Endometrium (tissue), 2 donors: ENCODE data around the gene PTPRK.

Experiments used
- FAIRE-seq: peaks from 2 replicates; lab custom pipeline; 2012; peaks lifted over from hg19 to GRCh38; lab: Jason Lieb, UNC
- donor health status: control.
- donor health status: control.

The PTPRK gene

DNA sequence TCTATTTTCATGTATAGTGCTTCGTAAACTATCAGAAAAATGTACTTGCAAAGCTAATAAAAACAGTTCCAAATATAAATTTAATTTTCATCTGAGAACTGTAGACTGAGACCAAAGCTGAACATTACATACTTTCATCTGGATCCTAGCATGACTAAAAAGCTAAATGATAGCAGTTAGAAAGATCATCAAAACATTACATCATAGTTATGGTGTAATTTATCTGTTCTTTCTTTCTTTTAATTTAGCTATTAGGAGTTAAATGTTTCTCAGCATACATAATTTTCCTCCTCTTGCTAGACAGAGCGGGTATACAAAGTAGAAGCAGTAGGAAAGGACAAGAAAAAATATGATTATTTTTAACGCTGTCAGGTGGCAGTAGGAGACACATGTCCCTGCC is 455.3 kb downstream of the PTPRK start:
- FAIRE-seq, result no peak

DNA sequence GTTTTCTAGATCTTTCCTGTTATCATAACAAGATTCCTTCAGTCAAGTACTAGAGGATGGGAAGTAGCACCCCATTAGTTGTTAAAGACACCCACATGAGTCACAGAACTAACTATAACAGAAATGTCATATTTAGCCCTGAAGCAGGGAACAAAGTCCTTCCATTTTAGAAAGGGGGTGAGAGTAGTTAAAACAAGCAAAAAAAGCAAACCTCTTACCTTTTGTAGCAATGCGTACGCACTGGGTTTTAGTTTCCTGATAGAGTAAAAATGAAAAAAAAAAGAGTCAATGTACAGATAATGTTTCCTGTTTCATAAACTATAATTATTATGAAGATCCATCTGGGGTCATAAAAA is 455.9 kb downstream of the PTPRK start:
- FAIRE-seq, result no peak

DNA sequence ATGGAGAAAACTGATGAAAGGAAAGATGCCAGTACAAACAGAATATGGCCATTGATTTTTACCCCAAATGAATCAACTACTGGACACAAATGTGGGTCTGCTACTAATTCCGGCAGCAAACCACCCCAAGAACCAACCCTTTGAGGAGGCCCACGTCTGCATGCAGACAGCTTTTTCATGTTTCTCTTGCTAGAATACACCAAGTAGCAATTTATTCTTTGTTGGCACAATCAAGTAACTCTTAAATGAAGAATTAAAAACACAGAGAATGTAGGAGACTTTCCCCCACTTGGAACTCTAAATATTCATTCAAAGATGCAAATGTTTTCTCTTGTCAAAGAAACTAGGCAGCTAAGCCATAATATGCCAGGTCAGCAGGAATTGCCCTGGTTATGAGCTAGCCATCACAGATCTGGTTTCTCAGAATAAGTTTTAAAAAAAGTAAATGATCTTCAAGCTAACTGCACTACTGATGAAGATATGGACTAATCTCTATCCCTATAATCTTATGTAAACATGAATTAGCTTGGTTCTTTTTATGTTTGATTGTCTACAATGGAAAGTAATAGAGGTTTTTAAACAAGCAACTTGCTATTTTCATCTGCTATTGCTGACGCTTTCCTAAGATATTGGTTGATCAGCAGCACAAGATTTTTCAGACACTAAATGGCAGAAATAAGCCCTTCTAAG is 456.4 kb downstream of the PTPRK start:
- no peak for FAIRE-seq

DNA sequence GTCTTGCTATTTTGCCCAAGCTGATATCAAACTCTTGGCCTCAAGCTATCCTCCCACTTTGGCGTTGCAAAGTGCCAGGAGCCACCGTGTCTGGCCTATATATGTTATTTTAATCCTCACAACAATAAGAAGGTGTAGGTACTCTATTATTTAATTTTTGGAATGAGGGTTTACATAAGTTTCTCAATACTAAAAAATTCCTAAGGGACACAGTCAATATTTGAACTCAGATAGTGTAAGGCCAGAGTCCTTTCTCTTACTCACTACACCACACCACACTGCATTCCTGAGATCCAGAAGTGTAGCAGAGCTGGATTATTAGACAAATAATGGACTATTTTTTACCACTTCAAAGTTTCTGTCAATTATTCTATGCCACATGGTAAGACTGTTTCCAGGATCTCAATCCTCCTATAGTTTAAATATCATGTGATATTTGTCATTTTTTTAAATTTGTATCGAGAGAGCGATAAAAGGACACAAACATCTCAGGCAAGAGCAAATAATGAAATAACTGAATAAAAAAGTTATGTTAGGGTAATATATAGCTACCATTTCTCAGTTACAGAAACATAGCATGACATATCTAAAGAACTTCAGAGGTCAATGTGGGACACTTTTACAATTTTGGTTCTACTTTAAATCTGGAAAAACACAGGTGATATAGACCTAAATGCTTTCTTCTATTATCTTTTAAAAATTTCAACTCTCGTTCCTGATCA is 457.4 kb downstream of the PTPRK start:
- no peak for FAIRE-seq

DNA sequence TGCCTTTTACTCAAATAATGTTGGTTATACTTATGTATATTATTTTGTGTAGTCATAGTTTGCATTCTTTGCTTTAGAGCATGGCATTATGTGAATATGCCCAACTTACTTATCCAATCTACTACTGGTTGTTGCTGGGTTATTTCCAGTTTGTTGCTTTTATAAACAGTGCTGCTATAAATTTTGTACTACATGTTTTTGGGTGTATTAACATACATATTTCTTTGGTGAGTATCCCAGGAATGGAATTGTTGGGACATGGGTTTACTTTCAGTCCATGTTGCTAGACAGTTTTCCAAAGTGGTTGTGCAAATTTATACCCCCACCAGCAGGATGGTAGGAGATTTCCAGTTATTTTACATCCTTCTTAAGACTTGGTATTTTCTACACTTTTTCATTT is 462.5 kb downstream of the PTPRK start:
- FAIRE-seq, result no peak

DNA sequence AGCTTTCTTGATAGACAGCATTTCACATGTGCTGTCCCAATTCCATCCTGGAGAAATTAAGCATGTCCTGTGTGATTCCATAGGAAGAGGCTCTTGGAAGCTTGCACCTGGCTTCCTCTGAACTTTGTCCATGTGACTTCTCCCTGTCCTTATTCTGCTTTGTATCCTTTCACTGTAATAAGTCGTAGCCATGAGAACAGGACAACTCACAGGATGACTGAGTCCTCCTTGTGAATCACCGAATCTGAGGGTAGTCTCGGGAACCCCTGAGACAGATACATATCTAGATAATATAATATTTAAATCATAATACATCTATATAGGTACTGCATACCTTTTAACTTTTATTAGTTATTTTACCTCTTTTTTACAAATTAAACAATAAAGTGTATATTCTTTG is 462.9 kb downstream of the PTPRK start:
- no peak for FAIRE-seq

DNA sequence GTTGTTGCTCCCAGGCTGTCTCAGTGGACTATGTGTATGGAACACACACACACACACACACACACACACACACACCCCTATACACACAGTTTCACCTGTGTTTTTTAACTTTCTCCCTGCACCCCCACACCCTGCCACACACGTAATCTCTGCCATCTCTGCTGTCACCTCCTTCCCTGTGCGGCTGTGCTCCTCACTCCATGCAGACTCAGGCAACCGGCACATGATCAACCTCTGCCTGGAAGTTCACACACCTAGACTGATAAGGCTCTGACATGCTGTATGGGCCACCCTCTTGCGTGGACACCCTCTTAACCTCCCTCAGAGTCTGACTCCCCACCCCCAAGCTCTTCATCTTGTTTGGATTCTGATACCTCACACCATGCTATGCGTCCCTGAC is 467.3 kb downstream of the PTPRK start:
- FAIRE-seq, result no peak

DNA sequence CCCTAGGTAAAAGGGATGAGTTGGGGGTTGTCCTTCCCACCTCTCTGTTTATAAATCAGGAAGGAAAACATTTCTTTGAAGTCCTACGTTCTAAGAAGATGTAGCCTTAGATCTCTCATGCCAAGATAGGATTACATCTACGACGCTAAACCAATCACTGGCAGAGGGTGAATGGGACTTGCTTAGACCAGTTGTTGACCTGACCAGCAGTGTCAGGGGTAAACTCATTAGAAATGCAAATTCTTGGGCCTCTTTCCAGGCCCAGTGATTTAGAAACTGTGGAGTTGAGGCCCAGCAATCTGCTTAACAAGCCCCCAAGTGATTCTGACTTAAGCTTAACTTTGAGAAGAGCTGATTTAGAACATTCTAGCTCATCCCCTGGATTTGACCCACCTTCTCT is 472.4 kb downstream of the PTPRK start:
- no peak for FAIRE-seq

DNA sequence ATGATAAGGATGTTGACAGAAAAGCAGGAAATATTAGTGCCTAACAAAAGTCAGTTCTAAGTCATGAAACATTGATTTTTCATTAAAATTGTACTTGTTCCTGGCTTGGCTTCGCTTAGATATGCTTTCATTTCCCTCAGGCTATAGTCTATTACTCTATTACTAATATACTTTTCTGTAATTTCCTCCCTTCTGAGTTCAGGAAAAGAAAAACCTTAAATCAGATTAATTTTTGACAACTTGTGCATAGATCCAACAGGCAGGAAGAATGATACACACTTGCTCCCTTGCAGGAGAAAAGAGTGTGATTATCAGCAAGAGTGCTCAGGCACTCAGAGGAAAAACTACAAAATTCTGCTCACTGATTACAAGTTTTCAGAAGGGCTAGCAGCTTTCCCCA is 474.4 kb downstream of the PTPRK start:
- FAIRE-seq, result no peak

DNA sequence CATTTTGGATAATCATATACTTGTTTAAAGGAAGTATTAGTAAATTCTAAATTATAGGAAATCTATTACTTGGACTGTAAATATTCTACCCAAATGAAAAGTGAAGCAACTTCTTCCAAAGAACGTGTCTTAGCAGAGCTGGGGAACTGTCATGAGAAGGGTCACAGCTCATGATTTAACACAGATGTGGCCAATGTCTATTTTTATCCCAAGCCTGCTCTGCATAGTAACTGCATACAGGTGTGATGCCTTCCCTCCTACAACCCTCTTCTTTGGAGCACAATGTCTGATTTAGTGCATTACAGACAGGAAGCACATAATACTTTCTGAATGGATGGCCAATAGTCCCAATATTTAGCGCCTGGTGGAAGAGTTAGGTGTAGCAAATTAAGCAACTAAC is 480.9 kb downstream of the PTPRK start:
- FAIRE-seq, result no peak

DNA sequence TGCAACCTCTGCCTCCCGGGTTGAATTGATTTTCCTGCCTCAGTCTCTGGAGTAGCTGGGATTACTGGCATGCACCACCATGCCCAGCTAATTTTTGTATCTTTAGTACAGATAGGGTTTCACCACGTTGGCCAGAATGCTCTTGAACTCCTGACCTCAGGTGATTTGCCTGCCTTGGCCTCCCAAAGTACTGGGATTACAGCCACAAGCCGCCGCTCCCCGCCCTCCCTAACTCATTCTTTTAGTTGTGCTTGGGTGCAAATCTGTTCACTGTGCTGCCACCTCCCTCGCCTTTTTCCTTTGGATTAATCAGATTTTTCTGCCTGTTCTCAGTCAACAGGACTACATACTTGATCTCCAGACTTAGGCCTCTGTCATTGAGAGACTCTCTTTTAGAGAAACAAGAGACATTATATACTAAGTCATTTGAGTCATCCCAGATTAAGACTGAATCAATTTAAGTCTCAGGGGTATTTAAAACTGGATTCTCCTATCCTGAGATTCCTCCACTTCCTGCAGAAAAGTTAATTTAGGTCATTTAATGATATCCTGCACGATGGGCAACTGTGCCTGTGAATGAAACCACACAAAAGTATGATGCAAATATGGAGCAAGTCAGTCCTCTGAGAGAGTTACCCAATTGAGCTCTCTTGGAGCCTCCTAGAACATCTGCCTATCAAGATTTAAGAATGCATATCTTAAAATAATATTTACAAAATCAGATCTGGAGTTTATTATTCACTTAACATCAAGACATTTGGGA is 483.4 kb downstream of the PTPRK start:
- FAIRE-seq, result no peak

DNA sequence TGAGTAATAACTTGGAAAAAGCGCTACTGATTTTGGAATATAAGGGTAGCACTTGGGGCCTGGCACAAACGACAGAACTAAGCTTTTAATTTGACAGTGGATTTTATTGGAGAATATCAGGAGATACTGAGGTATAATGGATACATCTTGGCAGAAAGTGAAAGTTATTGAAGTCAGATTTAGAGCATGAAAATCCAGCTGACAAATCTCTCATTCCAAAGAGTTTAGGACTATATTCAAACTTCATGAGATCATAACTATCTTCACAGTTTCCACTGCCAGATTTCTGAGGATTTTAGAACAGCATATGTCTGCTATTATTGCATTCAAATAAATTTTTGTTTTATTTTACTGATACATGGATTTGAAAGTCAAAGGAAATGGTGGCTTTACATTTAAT is 487.2 kb downstream of the PTPRK start:
- FAIRE-seq, result no peak

DNA sequence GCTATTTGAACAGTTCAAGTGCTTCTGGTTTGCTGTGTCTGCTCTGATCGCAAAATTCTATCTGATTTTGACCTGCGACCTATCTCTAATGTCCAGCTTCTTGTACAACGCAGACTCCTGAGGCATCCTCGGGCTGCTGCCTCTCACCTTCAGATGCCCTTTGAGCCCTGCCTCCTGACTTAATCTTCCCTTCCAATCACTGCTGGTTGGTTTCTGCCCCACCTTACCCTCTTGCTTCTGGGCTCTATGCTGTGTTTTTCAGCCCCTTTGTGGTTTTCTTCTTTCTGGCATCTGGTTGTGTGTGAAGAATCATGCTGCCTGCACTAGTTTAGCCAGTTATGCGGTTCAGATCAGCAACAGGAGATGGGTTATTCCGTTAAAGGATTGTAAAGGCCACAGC is 488.4 kb downstream of the PTPRK start:
- no peak for FAIRE-seq

DNA sequence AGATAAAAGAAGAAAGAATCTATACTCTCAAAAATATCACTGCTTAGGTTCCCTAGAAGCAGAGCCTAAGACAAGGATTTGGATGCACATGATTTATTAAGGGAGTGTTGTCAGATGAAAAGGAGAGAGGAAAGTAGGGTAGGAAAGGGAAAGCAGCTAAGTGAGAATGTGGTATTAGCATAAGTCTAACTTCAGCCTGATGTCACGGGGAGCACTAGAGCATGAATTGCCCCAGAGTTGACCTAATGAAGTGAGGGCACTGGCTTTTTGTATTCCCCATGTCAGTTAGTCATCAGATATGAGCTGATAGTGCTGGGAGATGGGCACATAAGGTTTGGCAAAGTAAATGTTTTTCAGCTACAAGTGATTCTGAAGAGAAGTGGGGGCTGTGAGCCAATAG is 490.6 kb downstream of the PTPRK start:
- no peak for FAIRE-seq

DNA sequence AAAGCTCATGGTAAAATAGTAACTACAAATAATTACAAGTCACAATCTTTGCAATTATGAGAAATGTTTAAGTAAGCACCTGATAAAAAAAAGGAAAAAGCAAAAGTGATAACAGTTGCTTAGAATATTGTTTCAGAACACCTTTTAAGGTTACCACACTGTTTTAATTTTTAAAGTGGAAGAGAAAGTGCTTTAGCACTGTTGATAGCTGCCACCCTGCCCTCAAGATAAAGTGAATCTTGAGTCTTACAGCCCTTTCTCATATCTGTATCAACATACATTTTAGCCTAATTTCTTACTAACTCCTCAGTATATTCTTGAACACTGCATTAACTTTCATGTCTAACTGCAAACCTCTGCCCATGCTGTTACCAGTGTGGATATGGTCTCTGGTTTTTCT is 492.2 kb downstream of the PTPRK start:
- FAIRE-seq, result no peak

DNA sequence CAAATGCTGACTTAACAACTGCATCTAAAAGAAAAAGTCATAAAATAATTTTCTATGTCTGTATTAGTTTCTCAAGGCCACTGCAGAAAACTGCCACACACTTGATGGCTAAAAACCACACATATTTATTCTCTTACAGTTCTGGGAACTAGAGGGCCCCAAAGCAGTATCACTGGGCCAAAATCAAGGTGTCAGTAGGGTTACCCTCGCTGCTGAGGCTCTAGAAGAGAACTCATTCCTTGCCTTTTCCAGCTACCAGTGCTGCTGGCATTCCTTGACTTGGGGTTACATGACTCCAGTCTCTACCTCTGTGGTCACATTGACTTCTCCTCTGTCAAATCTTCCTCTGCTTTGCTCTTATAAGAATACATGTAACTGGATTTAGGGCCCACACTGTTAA is 494.9 kb downstream of the PTPRK start:
- FAIRE-seq, result no peak

DNA sequence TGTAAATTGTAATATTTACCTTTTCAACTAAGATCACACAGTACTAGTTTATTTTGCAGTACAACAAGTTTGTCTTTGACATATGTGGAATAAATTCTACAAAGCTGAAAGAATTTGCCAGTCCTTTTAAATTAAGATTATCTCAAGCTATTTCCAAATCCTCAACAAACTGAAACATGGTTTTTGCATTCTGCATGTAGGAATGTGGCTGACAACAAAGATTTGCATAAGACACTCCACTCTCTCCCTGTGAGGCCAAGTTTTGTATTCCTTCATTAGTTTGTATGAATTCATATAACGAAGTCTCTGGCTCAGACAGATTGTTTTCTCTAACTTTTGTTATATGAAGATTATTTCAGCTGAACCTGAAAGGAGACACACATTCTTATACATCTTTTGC is 495.4 kb downstream of the PTPRK start:
- FAIRE-seq, result no peak

DNA sequence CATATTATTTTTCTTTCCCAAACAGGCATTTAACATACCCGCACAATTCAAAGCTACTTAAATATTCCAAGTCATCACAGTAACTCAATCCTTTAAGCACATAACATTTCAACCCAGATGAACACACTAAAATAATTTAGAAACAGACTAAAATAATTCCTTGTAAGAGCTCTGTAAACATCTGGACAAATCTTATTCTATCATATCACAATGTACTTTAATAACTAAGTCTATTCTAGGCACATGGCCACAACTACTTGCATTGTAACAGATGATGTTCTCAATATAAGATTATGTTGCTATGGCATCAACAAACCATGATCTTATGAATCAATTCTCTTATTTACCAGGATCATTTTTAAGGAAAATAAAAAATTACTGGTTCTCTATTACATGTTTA is 496.4 kb downstream of the PTPRK start:
- FAIRE-seq, result no peak

DNA sequence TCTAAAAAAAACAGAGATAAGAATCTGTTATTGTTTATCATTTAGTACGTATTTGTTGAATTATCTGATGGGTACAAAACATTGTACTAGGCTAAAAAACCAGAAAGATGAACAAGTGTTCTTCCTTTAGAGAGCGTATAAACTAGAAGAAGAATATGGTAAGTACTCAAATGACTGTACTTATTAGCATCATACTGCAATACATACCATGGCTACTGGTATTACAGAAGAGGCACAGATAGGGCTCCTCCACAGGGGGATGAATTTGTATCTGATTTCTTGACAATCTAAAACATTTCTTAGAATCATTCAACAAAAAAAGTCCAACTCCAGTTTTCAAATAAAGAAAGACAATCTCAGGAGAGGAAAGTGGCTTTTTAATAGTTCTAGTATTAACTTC is 501.6 kb downstream of the PTPRK start:
- FAIRE-seq, result no peak

DNA sequence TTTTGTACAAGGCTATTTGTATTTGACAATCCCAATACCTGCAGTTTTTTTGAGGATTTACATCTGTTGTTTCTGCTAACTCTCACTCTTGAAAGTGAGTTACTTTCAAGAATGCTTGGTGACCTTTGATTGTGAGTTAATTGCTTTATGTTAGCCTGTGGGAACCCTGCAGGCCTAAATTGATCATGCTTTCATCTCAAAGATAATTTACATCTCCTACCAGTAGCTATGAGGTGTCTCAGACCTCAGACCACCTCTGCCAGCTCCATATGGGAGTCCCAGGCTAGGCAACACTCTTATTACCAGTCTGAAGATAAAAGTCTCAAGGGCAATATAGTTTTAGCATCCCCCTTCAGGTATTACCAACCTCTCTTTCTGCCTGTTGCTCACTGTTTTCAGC is 503.1 kb downstream of the PTPRK start:
- FAIRE-seq, result no peak

DNA sequence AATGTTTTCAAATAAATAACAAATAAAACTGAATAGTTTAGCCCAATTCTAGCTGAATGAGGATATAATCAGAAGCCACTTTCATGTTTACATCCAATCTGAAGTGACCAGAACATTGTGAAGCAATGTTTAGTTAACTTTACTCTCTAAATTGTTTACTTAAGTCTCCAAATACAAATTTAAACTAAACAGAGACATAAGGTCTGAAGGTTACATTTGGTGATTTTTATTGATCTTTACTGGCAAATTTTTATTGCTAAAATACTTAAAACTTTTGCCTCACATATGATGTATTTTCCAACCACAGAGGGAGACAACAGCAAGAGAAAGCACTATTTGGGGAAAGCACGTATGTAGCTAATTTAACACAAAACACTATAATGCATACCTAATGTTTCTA is 512.7 kb downstream of the PTPRK start:
- no peak for FAIRE-seq

DNA sequence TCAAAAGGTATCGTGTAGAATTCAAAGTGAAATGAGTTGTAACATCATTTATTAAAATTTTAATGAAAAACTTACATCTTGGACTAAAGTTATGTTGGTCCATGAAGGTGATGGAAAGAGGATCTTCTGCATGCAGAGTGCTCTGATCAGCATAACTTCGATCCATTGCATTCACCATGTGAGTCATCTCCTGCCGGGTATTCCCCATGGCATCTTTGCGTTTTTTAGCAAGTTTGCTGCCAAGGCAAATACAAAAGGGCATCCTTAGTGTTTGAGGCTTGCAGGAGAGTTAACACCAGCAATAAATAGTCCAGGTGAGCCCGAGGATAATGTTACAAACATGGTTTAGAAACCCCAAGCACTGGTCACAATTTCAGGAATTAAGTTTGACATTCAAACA is 515.4 kb downstream of the PTPRK start:
- FAIRE-seq, result no peak

DNA sequence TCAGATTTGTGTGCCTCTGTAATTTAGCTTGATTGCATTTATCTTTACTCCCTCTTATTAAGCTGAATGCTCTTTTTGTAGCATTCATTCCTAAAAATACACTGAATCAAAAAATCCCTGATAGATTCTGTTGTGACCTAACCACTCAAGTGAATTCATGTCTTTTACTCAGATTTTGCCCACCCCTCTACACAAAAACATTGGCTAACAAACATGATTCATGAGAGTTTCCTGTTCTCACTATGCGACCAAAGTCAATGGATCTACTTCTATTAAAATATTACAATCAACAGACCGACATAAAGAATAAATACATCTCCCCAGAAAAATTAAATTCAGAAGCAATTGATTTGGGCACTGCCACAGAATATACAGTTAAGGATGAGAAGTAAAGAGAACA is 520.0 kb downstream of the PTPRK start:
- FAIRE-seq, result no peak

DNA sequence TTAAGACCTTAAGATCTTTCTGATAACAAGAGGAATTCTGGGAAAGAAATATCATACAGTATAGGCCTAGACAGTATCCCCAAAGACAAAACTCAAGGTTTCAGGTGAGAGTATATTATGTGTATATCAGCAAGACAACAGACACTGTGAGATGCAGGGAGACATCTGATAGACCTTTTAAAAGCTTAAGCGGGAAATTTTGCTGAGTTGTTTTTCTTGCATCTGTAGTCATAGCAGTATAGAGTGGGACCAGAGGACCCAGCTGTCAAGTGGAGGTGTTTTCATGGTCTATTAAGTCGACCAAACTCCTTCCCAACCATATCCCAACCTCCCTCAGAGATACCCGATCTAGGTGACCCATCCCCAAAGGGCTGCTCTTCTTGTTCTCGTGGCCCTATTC is 521.4 kb downstream of the PTPRK start:
- no peak for FAIRE-seq
